CD14-positive monocyte (primary cell): ENCODE measurements around the gene MLYCD. TPM values are rescaled to one million over a fixed set of nuclear protein-coding genes. Genes with fewer than 3 reads are reported as not detected.

Experiments used
- DNase-seq, 3 donors: peaks; one replicate each; pipeline ENCODE4 v3.0.0-alpha.2; 2011 to 2022
- H2AFZ ChIP-seq: 2 replicates; pipeline ENCODE4 v1.6.0; 2012; ENCODE audit warnings: mild to moderate bottlenecking, low read depth, low read length, inconsistent platforms; ENCODE audit not compliant: insufficient read depth, poor library complexity, severe bottlenecking
- H3K27ac ChIP-seq, 2 donors: 1 replicate in 1 of 2; 2 replicates in 1 of 2; pipeline ENCODE4 v1.5.1; 2012 to 2013; ENCODE audit warnings: low read length in 2 of 2, control low read depth in 1 of 2, inconsistent platforms in 1 of 2, low read depth in 1 of 2, mild to moderate bottlenecking in 1 of 2
- H3K27me3 ChIP-seq, 2 donors: one replicate each; pipeline versions ENCODE4 v1.6.0 to v1.6.1; 2011 to 2013; ENCODE audit warnings: low read length in 2 of 2; ENCODE audit not compliant: control insufficient read depth in 2 of 2, insufficient read depth in 2 of 2
- H3K36me3 ChIP-seq, 2 donors: replicated peaks in 1 of 2; 1 replicate in 1 of 2; 2 replicates in 1 of 2; pipeline versions ENCODE4 v1.5.1 to v1.6.1; 2012 to 2013; ENCODE audit warnings: low read length in 2 of 2, control low read depth in 1 of 2, inconsistent platforms in 1 of 2, mild to moderate bottlenecking in 1 of 2; ENCODE audit not compliant: insufficient read depth in 2 of 2, control insufficient read depth in 1 of 2
- H3K4me1 ChIP-seq, 2 donors: 1 replicate in 1 of 2; 2 replicates in 1 of 2; pipeline versions ENCODE4 v1.5.1 to v1.6.1; 2012 to 2013; ENCODE audit warnings: low read length in 2 of 2, control low read depth in 1 of 2, inconsistent platforms in 1 of 2, mild to moderate bottlenecking in 1 of 2, moderate library complexity in 1 of 2; ENCODE audit not compliant: insufficient read depth in 2 of 2, control insufficient read depth in 1 of 2
- H3K4me2 ChIP-seq: replicated peaks from 2 replicates; pipeline ENCODE3; 2012; ENCODE audit warnings: low read length, moderate library complexity, mild to moderate bottlenecking; ENCODE audit not compliant: poor library complexity, severe bottlenecking; ENCODE audit errors: extremely low read depth
- H3K4me3 ChIP-seq, 3 experiments: fragments of 200-600 bp in 1 of 3; sonication (generic) in 1 of 3; replicated peaks in 1 of 3; 1 replicate in 2 of 3; 2 replicates in 1 of 3; pipeline ENCODE4 v1.5.1; 2011 to 2013; ENCODE audit warnings: low read length in 3 of 3, mild to moderate bottlenecking in 3 of 3, control low read depth in 2 of 3, low read depth in 2 of 3, inconsistent platforms in 1 of 3, moderate library complexity in 1 of 3
- H3K79me2 ChIP-seq: 2 replicates; pipeline ENCODE4 v1.6.0; 2012; ENCODE audit warnings: mild to moderate bottlenecking, control low read depth, inconsistent platforms, low read length, moderate library complexity; ENCODE audit not compliant: insufficient read depth
- H3K9ac ChIP-seq: 2 replicates; pipeline ENCODE4 v1.6.0; 2017; ENCODE audit warnings: low read length, mild to moderate bottlenecking; ENCODE audit not compliant: insufficient read depth, poor library complexity, severe bottlenecking
- H3K9me3 ChIP-seq, 2 donors: replicated peaks in 1 of 2; 1 replicate in 1 of 2; 2 replicates in 1 of 2; pipeline versions ENCODE4 v1.5.1 to v1.6.1; 2012 to 2013; ENCODE audit warnings: low read length in 2 of 2, control low read depth in 1 of 2; ENCODE audit not compliant: control insufficient read depth in 1 of 2, insufficient read depth in 1 of 2
- H4K20me1 ChIP-seq: 2 replicates; pipeline ENCODE4 v1.6.0; 2012; ENCODE audit warnings: mild to moderate bottlenecking, low read length, control low read depth, moderate library complexity; ENCODE audit not compliant: insufficient read depth
- H3K27ac Mint-ChIP-seq, 7 donors: one replicate each; pipeline ENCODE4 v1.8.0; 2020; ENCODE audit warnings: mild to moderate bottlenecking in 7 of 7, mixed read lengths in 7 of 7, moderate library complexity in 6 of 7, inconsistent platforms in 2 of 7
- H3K27me3 Mint-ChIP-seq, 3 donors: one replicate each; pipeline ENCODE4 v1.8.0; 2021 to 2022; ENCODE audit warnings: low read depth in 3 of 3, mild to moderate bottlenecking in 3 of 3, mixed read lengths in 3 of 3, moderate library complexity in 3 of 3, inconsistent platforms in 1 of 3
- H3K36me3 Mint-ChIP-seq, 2 donors: one replicate each; pipeline ENCODE4 v1.8.0; 2020; ENCODE audit warnings: mixed read lengths in 2 of 2, inconsistent platforms in 1 of 2, mild to moderate bottlenecking in 1 of 2
- H3K4me1 Mint-ChIP-seq: one replicate; pipeline ENCODE4 v1.8.0; 2020; ENCODE audit warnings: mild to moderate bottlenecking, mixed read lengths
- H3K4me3 Mint-ChIP-seq, 2 donors: one replicate each; pipeline ENCODE4 v1.8.0; 2020; ENCODE audit warnings: mild to moderate bottlenecking in 2 of 2, mixed read lengths in 2 of 2, moderate library complexity in 1 of 2
- H3K9me3 Mint-ChIP-seq, 7 donors: one replicate each; pipeline ENCODE4 v1.8.0; 2020 to 2022; ENCODE audit warnings: mixed read lengths in 7 of 7, mild to moderate bottlenecking in 6 of 7, moderate library complexity in 6 of 7, inconsistent platforms in 2 of 7
- WGBS: methylation state at CpG from one replicate; pipeline ENCODE4 v1.1.5; 2013; ENCODE audit warnings: missing lambda C conversion rate; ENCODE audit not compliant: insufficient coverage; 5-methylcytosine and 5-hydroxymethylcytosine counted together
- intact Hi-C, 2 donors: fragments of 100-400 bp; cut with micrococcal nuclease; formaldehyde crosslinking; loops; one replicate each; pipeline versions ENCODE4 v1.15.0 to v1.15.1; 2023
- polyA plus RNA-seq, 3 donors: library from polyadenylated mRNA; depleted of rRNA in 1 of 3; unstranded in 2 of 3; stranded (reverse) in 1 of 3; fragments of 300-500 nt in 2 of 3; fragments of >200 nt in 1 of 3; fragmentation: Illumina TruSeq in 2 of 3; gene quantifications; 1 replicate in 2 of 3; 2 replicates in 1 of 3; pipeline ENCODE4 v1.2.3, GENCODE V29; 2012 to 2021
- TF ChIP-seq, protein P1 (sequence below): fragments of 200-600 bp; IDR thresholded peaks from one replicate; pipeline ENCODE4 v1.8.0; 2022; ENCODE audit warnings: antibody characterized with exemption, mild to moderate bottlenecking

Gene MLYCD
- polyA plus RNA-seq, 3 donors = 1.2 to 2.4 (median 1.3) TPM

GRCh38 chr16:83968306-83968851 lies 69.5 kb downstream of the MLYCD start:
- Mint-ChIP-seq H3K4me3 (peak overlapping the region in 1 of 2 donors; percentile 46), H3K9me3 (peaks cover 0 to 10% (median 3%) of the 10 kb centered on the region in 7 donors), H3K27ac (no peak overlapping the region), H3K4me1 (peaks cover 2% of the 10 kb centered on the region), H3K27me3 (peaks cover 30 to 53% (median 40%) of the 10 kb centered on the region in 3 donors), H3K36me3 (peaks cover 2 to 10% of the 10 kb centered on the region in 2 donors)
- H3K27ac ChIP-seq = no peak overlapping the region
- H3K4me3 ChIP-seq = no peak overlapping the region
- no peak overlapping the region for H3K9ac ChIP-seq
- no peaks in the 10 kb centered on the region for H3K79me2 ChIP-seq
- peaks cover 0 to 4% of the 10 kb centered on the region in 2 donors for H3K9me3 ChIP-seq
- peaks cover 6 to 32% of the 10 kb centered on the region in 2 donors for H3K27me3 ChIP-seq
- H4K20me1 ChIP-seq = no peaks in the 10 kb centered on the region
- no peak overlapping the region for H2AFZ ChIP-seq
- H3K4me2 ChIP-seq = peak overlapping the region; percentile 54
- TF ChIP-seq, protein P1, sequence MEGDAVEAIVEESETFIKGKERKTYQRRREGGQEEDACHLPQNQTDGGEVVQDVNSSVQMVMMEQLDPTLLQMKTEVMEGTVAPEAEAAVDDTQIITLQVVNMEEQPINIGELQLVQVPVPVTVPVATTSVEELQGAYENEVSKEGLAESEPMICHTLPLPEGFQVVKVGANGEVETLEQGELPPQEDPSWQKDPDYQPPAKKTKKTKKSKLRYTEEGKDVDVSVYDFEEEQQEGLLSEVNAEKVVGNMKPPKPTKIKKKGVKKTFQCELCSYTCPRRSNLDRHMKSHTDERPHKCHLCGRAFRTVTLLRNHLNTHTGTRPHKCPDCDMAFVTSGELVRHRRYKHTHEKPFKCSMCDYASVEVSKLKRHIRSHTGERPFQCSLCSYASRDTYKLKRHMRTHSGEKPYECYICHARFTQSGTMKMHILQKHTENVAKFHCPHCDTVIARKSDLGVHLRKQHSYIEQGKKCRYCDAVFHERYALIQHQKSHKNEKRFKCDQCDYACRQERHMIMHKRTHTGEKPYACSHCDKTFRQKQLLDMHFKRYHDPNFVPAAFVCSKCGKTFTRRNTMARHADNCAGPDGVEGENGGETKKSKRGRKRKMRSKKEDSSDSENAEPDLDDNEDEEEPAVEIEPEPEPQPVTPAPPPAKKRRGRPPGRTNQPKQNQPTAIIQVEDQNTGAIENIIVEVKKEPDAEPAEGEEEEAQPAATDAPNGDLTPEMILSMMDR = no peak
- intact Hi-C loops = loop anchor here (2.0 to 10.0 kb wide), 3 partner anchors 218 to 536 kb away; partner anchors contain the start of genes TAF1C (in 2 of the 2) and MEAK7 (in 1 of the 2)
- H3K36me3 ChIP-seq = no peaks in the 10 kb centered on the region
- no peak for DNase-seq
- WGBS = 3% methylated on average over 65 of the region's 87 CpGs
- no peaks in the 10 kb centered on the region for H3K4me1 ChIP-seq

- Histone ChIP-seq H3K4me2 (no peak overlapping the region), H3K4me3 (no peak overlapping the region), H4K20me1 (no peaks in the 10 kb centered on the region), H3K9me3 (peaks cover 0 to 4% of the 10 kb centered on the region in 2 donors), H3K27me3 (peaks cover 6 to 32% of the 10 kb centered on the region in 2 donors), H3K79me2 (no peaks in the 10 kb centered on the region), H2AFZ (no peak overlapping the region), H3K4me1 (no peaks in the 10 kb centered on the region), H3K9ac (no peak overlapping the region), H3K27ac (no peak overlapping the region), H3K36me3 (no peaks in the 10 kb centered on the region)
- no peak overlapping the region for H3K27ac Mint-ChIP-seq
- intact Hi-C loops = loop anchor here (2.0 to 10.0 kb wide), 3 partner anchors 218 to 536 kb away; partner anchors contain the start of genes TAF1C (in 2 of the 2) and MEAK7 (in 1 of the 2)
- peaks cover 32 to 53% (median 40%) of the 10 kb centered on the region in 3 donors for H3K27me3 Mint-ChIP-seq
- no peak for DNase-seq
- peaks cover 0 to 10% (median 3%) of the 10 kb centered on the region in 7 donors for H3K9me3 Mint-ChIP-seq
- peaks cover 2 to 6% of the 10 kb centered on the region in 2 donors for H3K36me3 Mint-ChIP-seq
- H3K4me1 Mint-ChIP-seq = peaks cover 2% of the 10 kb centered on the region
- peak overlapping the region; percentile 49 to 74 for H3K4me3 Mint-ChIP-seq
- 9% methylated on average over 42 of the region's 45 CpGs for WGBS
- TF ChIP-seq, protein P1 = no peak
Measured at GRCh38 chr16:83968891-83969649, 70.2 kb downstream of the MLYCD start.
